RWPE2 (cell line): Measurements from ENCODE around the gene ST8SIA4.

Experiments used
- ATAC-seq: fragments of 200-7000 bp; cut with Tn5 transposase; 3 replicates; pipeline ENCODE4 v1.9.1; 2021; ENCODE audit warnings: low read depth
- DNase-seq: peaks from one replicate; pipeline ENCODE4 v3.0.0-alpha.2; 2020; ENCODE audit warnings: low spot score
- H3K27ac ChIP-seq: fragments of 450-650 bp; 2 replicates; pipeline ENCODE4 v1.5.1; 2017; ENCODE audit warnings: mild to moderate bottlenecking; ENCODE audit not compliant: poor library complexity, severe bottlenecking
- H3K27me3 ChIP-seq: fragments of 250-450 bp; sonication (Bioruptor Pico); 2 replicates; pipeline ENCODE4 v1.5.1; 2021; ENCODE audit warnings: mild to moderate bottlenecking, moderate library complexity; ENCODE audit not compliant: insufficient read depth, poor library complexity, severe bottlenecking
- H3K36me3 ChIP-seq: fragments of 250-450 bp; sonication (Bioruptor Pico); 2 replicates; pipeline ENCODE4 v1.5.1; 2020; ENCODE audit warnings: low read depth, mild to moderate bottlenecking, moderate library complexity
- H3K4me1 ChIP-seq: fragments of 250-450 bp; sonication (Bioruptor Pico); 2 replicates; pipeline ENCODE4 v1.5.1; 2021; ENCODE audit warnings: mild to moderate bottlenecking, moderate library complexity; ENCODE audit not compliant: insufficient read depth, poor library complexity, severe bottlenecking
- H3K4me3 ChIP-seq: fragments of 250-450 bp; sonication (Bioruptor Pico); 2 replicates; pipeline ENCODE4 v1.5.1; 2021; ENCODE audit warnings: mild to moderate bottlenecking, moderate library complexity; ENCODE audit not compliant: severe bottlenecking
- H3K9me3 ChIP-seq: fragments of 250-450 bp; sonication (Bioruptor Pico); 2 replicates; pipeline ENCODE4 v1.5.1; 2021; ENCODE audit warnings: mild to moderate bottlenecking, moderate library complexity; ENCODE audit not compliant: severe bottlenecking
- TF ChIP-seq, protein P1 (sequence below): fragments of 450-650 bp; IDR thresholded peaks from one replicate; pipeline ENCODE4 v1.5.1; 2017; ENCODE audit warnings: mild to moderate bottlenecking, moderate library complexity; ENCODE audit not compliant: poor library complexity, severe bottlenecking

The ST8SIA4 gene

DNA sequence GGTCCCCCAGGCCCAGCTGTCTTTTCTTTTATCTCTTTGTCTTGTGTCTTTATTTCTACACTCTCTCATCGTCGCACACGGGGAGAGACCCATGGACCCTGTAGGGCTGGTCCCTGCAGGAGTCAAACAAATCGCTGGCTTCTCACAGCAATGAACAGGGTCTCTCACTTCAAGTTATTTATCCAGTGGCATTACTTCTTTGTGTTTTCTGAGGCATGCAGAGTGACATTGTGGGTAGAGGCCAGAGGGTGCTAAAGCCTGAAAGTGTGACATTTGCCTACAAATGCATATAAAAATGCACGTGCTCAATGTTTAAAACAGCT lies 127.6 kb downstream of the ST8SIA4 start:
- no peak overlapping the region for H3K27ac ChIP-seq
- H3K36me3 ChIP-seq = no peaks in the 10 kb centered on the region
- no peak overlapping the region for H3K4me3 ChIP-seq
- peaks cover 25% of the 10 kb centered on the region for H3K4me1 ChIP-seq
- TF ChIP-seq, protein P1, sequence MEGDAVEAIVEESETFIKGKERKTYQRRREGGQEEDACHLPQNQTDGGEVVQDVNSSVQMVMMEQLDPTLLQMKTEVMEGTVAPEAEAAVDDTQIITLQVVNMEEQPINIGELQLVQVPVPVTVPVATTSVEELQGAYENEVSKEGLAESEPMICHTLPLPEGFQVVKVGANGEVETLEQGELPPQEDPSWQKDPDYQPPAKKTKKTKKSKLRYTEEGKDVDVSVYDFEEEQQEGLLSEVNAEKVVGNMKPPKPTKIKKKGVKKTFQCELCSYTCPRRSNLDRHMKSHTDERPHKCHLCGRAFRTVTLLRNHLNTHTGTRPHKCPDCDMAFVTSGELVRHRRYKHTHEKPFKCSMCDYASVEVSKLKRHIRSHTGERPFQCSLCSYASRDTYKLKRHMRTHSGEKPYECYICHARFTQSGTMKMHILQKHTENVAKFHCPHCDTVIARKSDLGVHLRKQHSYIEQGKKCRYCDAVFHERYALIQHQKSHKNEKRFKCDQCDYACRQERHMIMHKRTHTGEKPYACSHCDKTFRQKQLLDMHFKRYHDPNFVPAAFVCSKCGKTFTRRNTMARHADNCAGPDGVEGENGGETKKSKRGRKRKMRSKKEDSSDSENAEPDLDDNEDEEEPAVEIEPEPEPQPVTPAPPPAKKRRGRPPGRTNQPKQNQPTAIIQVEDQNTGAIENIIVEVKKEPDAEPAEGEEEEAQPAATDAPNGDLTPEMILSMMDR = no peak
- no peaks in the 10 kb centered on the region for H3K27me3 ChIP-seq
- no peaks in the 10 kb centered on the region for H3K9me3 ChIP-seq
- ATAC-seq (no peak), DNase-seq (no peak)

GRCh38 chr5:100772548-100772947 lies 130.5 kb downstream of the ST8SIA4 start:
- no peak for DNase-seq
- TF ChIP-seq, protein P1 = no peak

GRCh38 chr5:100772006-100772405 lies 131.1 kb downstream of the ST8SIA4 start:
- Histone ChIP-seq H3K27me3 (no peaks in the 10 kb centered on the region), H3K27ac (no peak overlapping the region), H3K36me3 (no peaks in the 10 kb centered on the region), H3K4me1 (peaks cover 10% of the 10 kb centered on the region), H3K9me3 (no peaks in the 10 kb centered on the region), H3K4me3 (no peak overlapping the region)
- ATAC-seq (no peak), DNase-seq (no peak)
- TF ChIP-seq, protein P1 = no peak

More at GRCh38 chr5:100772548-100772947, 130.5 kb downstream of the ST8SIA4 start:
- Histone ChIP-seq H3K9me3 (no peaks in the 10 kb centered on the region), H3K36me3 (no peaks in the 10 kb centered on the region), H3K27ac (no peak overlapping the region), H3K27me3 (no peaks in the 10 kb centered on the region), H3K4me3 (no peak overlapping the region), H3K4me1 (peaks cover 16% of the 10 kb centered on the region)
- ATAC-seq = no peak

GRCh38 chr5:100771181-100771580 lies 131.9 kb downstream of the ST8SIA4 start:
- Histone ChIP-seq H3K4me1 (peaks cover 2% of the 10 kb centered on the region), H3K27me3 (no peaks in the 10 kb centered on the region), H3K4me3 (no peak overlapping the region), H3K27ac (no peak overlapping the region), H3K9me3 (no peaks in the 10 kb centered on the region), H3K36me3 (no peaks in the 10 kb centered on the region)
- DNase-seq (no peak), ATAC-seq (no peak)
- TF ChIP-seq, protein P1 = no peak

- Histone ChIP-seq H3K9me3 (no peaks in the 10 kb centered on the region), H3K4me1 (no peaks in the 10 kb centered on the region), H3K27me3 (no peaks in the 10 kb centered on the region), H3K27ac (no peak overlapping the region), H3K36me3 (no peaks in the 10 kb centered on the region), H3K4me3 (no peak overlapping the region)
- ATAC-seq = no peak
- DNase-seq = no peak
- TF ChIP-seq, protein P1 = no peak
Measured at GRCh38 chr5:100768221-100768620, 134.9 kb downstream of the ST8SIA4 start.
